ENCODE results near the gene PGS1.

DNA sequence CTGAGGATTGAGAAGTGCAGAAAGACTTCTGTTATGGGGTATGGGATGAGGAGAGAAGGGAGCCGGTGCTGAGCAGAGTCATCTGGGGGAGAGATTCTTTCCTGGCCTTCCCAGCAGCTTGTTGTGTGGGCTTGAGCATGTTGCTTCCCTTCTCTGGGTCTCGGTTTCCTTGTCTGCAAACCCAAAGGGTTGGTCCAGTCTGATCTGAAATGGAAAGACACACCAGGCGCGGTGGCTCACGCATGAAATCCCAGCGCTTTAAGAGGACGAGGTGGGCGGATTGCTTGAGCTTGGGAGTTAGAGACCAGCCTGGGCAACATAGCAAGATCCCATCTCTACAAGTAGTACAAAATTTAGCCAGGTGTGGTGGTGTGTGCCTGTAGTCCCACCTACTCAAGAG lies 24.6 kb upstream of the PGS1 start:
- TF ChIP-seq, protein P1, sequence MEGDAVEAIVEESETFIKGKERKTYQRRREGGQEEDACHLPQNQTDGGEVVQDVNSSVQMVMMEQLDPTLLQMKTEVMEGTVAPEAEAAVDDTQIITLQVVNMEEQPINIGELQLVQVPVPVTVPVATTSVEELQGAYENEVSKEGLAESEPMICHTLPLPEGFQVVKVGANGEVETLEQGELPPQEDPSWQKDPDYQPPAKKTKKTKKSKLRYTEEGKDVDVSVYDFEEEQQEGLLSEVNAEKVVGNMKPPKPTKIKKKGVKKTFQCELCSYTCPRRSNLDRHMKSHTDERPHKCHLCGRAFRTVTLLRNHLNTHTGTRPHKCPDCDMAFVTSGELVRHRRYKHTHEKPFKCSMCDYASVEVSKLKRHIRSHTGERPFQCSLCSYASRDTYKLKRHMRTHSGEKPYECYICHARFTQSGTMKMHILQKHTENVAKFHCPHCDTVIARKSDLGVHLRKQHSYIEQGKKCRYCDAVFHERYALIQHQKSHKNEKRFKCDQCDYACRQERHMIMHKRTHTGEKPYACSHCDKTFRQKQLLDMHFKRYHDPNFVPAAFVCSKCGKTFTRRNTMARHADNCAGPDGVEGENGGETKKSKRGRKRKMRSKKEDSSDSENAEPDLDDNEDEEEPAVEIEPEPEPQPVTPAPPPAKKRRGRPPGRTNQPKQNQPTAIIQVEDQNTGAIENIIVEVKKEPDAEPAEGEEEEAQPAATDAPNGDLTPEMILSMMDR (conservative IDR thresholded peaks at IDR 0.05 in 1 of 2, IDR thresholded peaks at IDR 0.05 in 1 of 2; ENCODE audit: extremely low read depth in 1 of 2, insufficient read depth in 1 of 2, low read depth in 1 of 2, low read length in 2 of 2) = no peak
- TF ChIP-seq EZH2 (IDR thresholded peaks at IDR 0.05; ENCODE audit: borderline replicate concordance, low read length) = no peak
